AG04449 (cell line): ENCODE results near the gene GPC3.

ENCODE experiments used
- CTCF ChIA-PET: fragments of 350-600 bp; formaldehyde crosslinking; extraction: SDS; loops from one replicate; lab custom pipeline; 2021; ENCODE audit warnings: antibody characterized with exemption; lab: Yijun Ruan, JAX
- POLR2A ChIA-PET: fragments of 400-600, 350-600 bp; formaldehyde crosslinking; extraction: SDS; loops from one replicate; lab custom pipeline; 2020; ENCODE audit warnings: antibody characterized with exemption, inconsistent platforms; lab: Yijun Ruan, JAX
- DNase-seq: peaks from one replicate; pipeline ENCODE4 v3.0.0-alpha.2; 2010; ENCODE audit warnings: low read depth, low spot score
- H3K4me3 ChIP-seq: 2 replicates; pipeline ENCODE4 v1.5.1; 2011; ENCODE audit warnings: low read depth, mild to moderate bottlenecking, control low read depth, low read length
- CTCF ChIP-seq: IDR thresholded peaks from one replicate; pipeline ENCODE4 v1.5.1; 2011; ENCODE audit warnings: mild to moderate bottlenecking, moderate library complexity, low read length, control low read depth, inconsistent platforms; ENCODE audit not compliant: insufficient read depth; ENCODE audit errors: missing control alignments

Gene GPC3

GRCh38 chrX:133666256-133666655 is 319.1 kb downstream of the GPC3 start:
- POLR2A ChIA-PET: no interaction called here
- CTCF ChIA-PET: interaction anchor here (0.5 to 0.9 kb wide), 2 partner anchors 118 to 332 kb away, joined by 3 read pairs; no protein-coding TSS in a partner anchor
- no peak for DNase-seq
- no peak overlapping the region for H3K4me3 ChIP-seq
- no peak for TF ChIP-seq CTCF

DNA sequence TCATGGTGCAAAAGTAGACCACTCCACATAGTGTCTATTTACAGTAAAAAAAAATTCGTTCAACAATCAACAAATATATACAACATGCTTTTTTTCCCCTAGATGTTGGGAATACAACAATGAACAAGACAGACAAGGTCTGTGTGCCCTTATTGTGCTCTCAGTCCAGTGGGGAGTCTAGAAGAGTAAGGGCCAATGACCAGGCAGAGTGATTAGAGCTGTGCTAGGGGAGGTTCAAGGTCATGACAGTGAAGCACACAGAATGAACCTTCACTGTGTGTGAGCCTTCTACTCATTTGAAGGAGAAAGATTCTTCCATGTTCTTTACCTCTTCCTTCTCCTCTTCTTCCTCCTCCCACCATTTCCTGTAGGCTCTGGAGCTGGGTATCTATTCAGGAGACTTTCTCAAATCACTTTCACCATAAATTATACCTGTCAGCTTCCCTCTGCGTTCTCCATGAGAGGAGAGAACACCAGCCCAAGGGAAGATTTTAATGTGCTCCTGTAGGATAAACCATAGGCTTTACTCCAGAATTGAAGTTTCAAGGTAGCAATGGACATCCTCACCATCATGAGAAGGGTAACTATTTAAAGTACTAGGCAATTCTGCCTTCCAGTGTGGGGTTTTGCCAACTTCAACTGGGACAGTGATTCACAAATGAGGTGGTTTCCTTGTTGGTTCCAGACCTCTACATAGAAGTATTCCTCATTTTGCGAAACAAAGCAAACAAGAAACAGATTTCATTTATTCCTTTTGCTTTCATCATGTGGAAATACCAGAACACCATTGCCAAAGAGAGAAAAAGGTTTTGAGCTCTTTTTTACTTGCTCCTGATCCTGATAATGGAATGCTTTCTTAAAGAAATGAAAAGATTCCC is 323.2 kb downstream of the GPC3 start:
- no peak overlapping the region for H3K4me3 ChIP-seq
- ChIA-PET CTCF (interaction anchor here (0.6 to 1.4 kb wide), 2 partner anchors 328 to 693 kb away, joined by 3 read pairs; no protein-coding TSS in a partner anchor), POLR2A (no interaction called here)
- no peak for TF ChIP-seq CTCF
- no peak for DNase-seq

DNA sequence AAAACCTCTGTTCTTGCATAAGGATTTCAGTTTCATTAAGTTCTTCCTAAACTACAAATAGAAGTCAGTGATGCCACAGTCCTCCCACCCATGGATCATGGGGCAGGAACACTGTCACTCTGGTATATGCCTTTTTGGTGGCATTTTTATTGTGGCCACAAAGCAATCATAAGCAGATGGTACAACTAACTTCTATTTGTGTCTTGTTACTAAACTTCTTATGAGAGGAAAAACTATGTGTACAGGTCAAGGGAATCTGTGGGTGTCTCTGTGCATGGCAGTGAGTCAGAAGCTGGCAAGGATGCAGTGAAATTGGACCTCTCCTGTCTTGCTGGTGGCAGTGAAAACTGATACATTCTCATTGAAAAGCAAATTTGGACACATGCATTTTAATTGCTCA is 325.1 kb downstream of the GPC3 start:
- DNase-seq: no peak
- CTCF ChIA-PET: interaction anchor here (0.6 kb wide), 1 partner anchor 10 kb away, joined by 3 read pairs; no protein-coding TSS in a partner anchor

DNA sequence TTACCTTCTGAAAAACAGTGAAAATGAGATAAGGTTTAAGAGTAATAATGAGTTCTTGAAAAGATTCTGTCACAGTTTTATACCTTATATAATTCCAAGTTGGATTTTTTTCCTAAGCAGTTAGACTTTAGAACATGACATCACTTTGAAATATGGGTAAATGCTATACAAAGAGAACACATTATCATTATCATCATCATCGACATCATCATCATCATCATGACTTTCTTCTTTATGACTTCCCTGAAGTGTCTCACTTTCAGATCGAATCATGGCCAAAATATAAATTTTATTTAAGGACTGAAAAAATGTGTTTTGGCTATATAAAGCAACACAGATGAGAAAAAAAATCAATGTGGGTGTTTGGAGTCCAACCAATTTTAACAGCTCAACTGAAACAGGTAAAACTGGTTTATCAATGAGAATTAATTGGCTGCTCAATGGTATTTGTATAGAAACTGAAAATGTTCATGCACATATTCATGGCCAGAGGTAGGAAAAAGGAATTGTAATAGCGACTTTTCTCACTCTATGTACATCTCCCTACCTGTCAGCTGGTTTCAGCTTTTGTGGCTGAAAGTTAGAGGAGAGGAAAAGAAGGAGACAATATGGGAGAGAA is 327.0 kb downstream of the GPC3 start:
- H3K4me3 ChIP-seq: no peak overlapping the region
- CTCF ChIA-PET: no interaction called here
- DNase-seq: no peak
- POLR2A ChIA-PET: no interaction called here
- no peak for TF ChIP-seq CTCF

More for the DNA sequence above, 325.1 kb downstream of the GPC3 start:
- no peak overlapping the region for H3K4me3 ChIP-seq
- POLR2A ChIA-PET: no interaction called here
- no peak for TF ChIP-seq CTCF

- no peak for DNase-seq
- no peak overlapping the region for H3K4me3 ChIP-seq
- POLR2A ChIA-PET: no interaction called here
- CTCF ChIA-PET: no interaction called here
- no peak for TF ChIP-seq CTCF
Observed at GRCh38 chrX:133655275-133656265, 329.8 kb downstream of the GPC3 start.
